ENCODE data around the gene SORD.
"Not testable (repeated sequence)": the region's sequence is repeated elsewhere in the genome, so short reads cannot be mapped to it uniquely, and the experiment has no call there.

Gene SORD

DNA sequence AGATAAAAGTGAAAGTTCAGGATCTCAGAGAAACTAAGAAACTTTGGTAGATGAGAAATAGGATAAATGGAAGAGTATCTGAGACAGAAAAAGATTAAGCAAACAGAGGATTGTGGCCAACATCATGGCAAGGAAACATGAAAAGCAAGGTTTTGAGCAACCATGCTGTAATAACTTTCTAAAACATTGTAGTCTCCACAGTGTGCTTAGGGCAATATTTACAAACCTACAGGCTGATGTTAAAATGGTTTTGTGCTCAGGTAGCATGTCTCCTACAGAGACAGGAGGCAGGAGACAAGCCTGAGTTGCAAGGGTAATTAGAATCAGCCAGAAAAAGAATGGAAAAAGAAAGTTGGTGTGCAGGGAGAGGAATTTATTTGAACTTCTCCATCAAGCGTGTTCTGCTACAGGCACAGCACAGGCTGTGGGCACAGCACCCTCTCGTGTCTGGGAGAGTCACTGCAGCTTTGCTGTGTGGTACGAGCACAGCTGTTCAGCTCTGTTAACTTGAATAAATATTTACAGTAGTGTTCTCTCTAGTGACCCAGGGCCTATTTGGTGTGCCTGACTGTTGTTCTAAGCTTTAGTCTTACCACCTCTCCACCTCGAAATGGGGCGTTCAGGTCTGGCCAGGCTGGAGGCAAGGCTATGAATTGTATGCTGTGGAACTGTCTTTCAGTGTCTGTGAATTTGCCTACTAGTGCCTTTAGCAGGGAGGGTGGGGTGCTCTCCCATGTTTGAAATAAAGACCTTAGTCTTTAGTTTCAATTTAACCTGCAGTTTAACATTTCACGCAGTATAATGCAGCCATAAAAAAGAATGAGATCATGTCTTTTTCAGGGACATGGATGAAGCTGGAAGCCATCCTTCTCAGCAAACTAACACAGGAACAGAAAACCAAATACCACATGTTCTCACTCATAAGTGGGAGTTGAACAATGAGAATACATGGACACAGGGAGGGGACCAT, 14.1 kb downstream of the SORD start:
- not testable (repeated sequence) for H3K27me3 Mint-ChIP-seq (ENCODE audit: low read depth); H3K4me1 Mint-ChIP-seq (ENCODE audit: low read depth); H3K27ac Mint-ChIP-seq; H3K9me3 Mint-ChIP-seq; H3K36me3 Mint-ChIP-seq (ENCODE audit: low read depth)
- peak overlapping the region; percentile 29 for H3K4me3 Mint-ChIP-seq

GRCh38 chr15:45037936-45038335, 14.9 kb downstream of the SORD start:
- H3K9me3 Mint-ChIP-seq, result no peaks in the 10 kb centered on the region
- no peaks in the 10 kb centered on the region for H3K36me3 Mint-ChIP-seq (ENCODE audit: low read depth)
- peaks cover 9% of the 10 kb centered on the region for H3K4me1 Mint-ChIP-seq (ENCODE audit: low read depth)
- H3K4me3 Mint-ChIP-seq, result no peak overlapping the region
- no peak overlapping the region for H3K27ac Mint-ChIP-seq
- no peaks in the 10 kb centered on the region for H3K27me3 Mint-ChIP-seq (ENCODE audit: low read depth)

GRCh38 chr15:45040396-45040795, 17.4 kb downstream of the SORD start:
- H3K4me1 Mint-ChIP-seq (ENCODE audit: low read depth); H3K27me3 Mint-ChIP-seq (ENCODE audit: low read depth); H3K36me3 Mint-ChIP-seq (ENCODE audit: low read depth); H3K27ac Mint-ChIP-seq; H3K4me3 Mint-ChIP-seq; H3K9me3 Mint-ChIP-seq: not testable (repeated sequence)

DNA sequence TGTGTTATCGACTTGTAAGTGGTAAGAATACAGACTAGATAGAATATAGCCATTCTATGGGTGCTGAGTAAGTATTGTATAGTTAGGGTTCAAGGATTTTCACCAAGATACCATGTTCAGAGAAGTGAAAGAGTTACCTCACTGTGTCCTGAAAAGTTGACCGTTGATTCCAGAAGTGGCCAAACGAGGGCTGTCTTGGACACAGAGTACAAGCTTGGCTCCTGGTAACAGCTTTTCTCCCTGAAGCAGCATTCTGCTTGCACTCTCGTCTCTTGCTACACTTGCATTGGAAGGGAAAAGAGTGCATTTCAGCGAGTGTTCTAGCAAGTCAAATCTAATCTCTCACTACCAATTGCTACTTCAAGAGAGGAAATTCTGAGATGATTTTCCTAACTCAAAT, 18.5 kb downstream of the SORD start:
- not testable (repeated sequence) for H3K4me3 Mint-ChIP-seq; H3K36me3 Mint-ChIP-seq (ENCODE audit: low read depth); H3K4me1 Mint-ChIP-seq (ENCODE audit: low read depth); H3K9me3 Mint-ChIP-seq; H3K27ac Mint-ChIP-seq; H3K27me3 Mint-ChIP-seq (ENCODE audit: low read depth)

GRCh38 chr15:45042859-45043258, 19.9 kb downstream of the SORD start:
- H3K36me3 Mint-ChIP-seq (ENCODE audit: low read depth); H3K27me3 Mint-ChIP-seq (ENCODE audit: low read depth): not testable (repeated sequence)

DNA sequence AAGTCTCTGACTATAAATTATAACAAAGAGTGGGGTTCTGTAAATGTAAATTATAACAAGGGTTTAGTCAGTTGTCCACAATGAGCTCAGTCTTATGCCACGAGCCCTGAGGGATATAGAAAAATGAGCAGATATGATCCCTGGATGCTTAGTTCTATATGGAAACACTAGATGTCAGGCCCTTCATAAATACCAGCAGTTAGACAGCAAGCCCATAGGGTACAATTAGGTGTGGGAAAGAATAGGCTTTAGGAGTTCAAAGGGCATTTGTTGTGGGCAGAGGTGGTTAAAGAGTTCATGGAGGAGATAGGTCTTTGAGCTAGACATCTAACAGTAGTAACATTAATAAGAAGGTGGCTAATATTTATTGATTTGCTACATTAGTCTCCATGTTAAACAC, 21.3 kb downstream of the SORD start:
- H3K4me1 Mint-ChIP-seq (ENCODE audit: low read depth); H3K9me3 Mint-ChIP-seq; H3K27me3 Mint-ChIP-seq (ENCODE audit: low read depth); H3K4me3 Mint-ChIP-seq; H3K27ac Mint-ChIP-seq; H3K36me3 Mint-ChIP-seq (ENCODE audit: low read depth): not testable (repeated sequence)

More at GRCh38 chr15:45042859-45043258, 19.9 kb downstream of the SORD start:
- H3K27ac Mint-ChIP-seq; H3K4me3 Mint-ChIP-seq; H3K9me3 Mint-ChIP-seq; H3K4me1 Mint-ChIP-seq (ENCODE audit: low read depth): not testable (repeated sequence)

- H3K27me3 Mint-ChIP-seq (ENCODE audit: low read depth); H3K27ac Mint-ChIP-seq; H3K4me3 Mint-ChIP-seq; H3K4me1 Mint-ChIP-seq (ENCODE audit: low read depth): not testable (repeated sequence)
- H3K9me3 Mint-ChIP-seq, result peaks cover 25% of the 10 kb centered on the region
- H3K36me3 Mint-ChIP-seq (ENCODE audit: low read depth), result peaks cover 10% of the 10 kb centered on the region
Observed at GRCh38 chr15:45048449-45048793, 25.4 kb downstream of the SORD start.

GRCh38 chr15:45048794-45049631, 26.0 kb downstream of the SORD start:
- Mint-ChIP-seq H3K36me3 (ENCODE audit: low read depth) (peaks cover 10% of the 10 kb centered on the region), H3K9me3 (peaks cover 25% of the 10 kb centered on the region), H3K27me3 (ENCODE audit: low read depth) (no peaks in the 10 kb centered on the region), H3K4me3 (no peak overlapping the region), H3K4me1 (ENCODE audit: low read depth) (no peaks in the 10 kb centered on the region), H3K27ac (no peak overlapping the region)

GRCh38 chr15:45050587-45050986, 27.6 kb downstream of the SORD start:
- H3K4me3 Mint-ChIP-seq, result no peak overlapping the region
- peaks cover 10% of the 10 kb centered on the region for H3K36me3 Mint-ChIP-seq (ENCODE audit: low read depth)
- peaks cover 25% of the 10 kb centered on the region for H3K9me3 Mint-ChIP-seq
- no peaks in the 10 kb centered on the region for H3K4me1 Mint-ChIP-seq (ENCODE audit: low read depth)
- no peak overlapping the region for H3K27ac Mint-ChIP-seq
- H3K27me3 Mint-ChIP-seq (ENCODE audit: low read depth), result no peaks in the 10 kb centered on the region

- H3K27me3 Mint-ChIP-seq (ENCODE audit: low read depth); H3K36me3 Mint-ChIP-seq (ENCODE audit: low read depth); H3K4me3 Mint-ChIP-seq; H3K27ac Mint-ChIP-seq; H3K4me1 Mint-ChIP-seq (ENCODE audit: low read depth): not testable (repeated sequence)
- peaks cover 25% of the 10 kb centered on the region for H3K9me3 Mint-ChIP-seq
Observed at GRCh38 chr15:45052676-45053075, 29.7 kb downstream of the SORD start.

GRCh38 chr15:45058690-45059675, 36.0 kb downstream of the SORD start:
- H3K36me3 Mint-ChIP-seq (ENCODE audit: low read depth); H3K27me3 Mint-ChIP-seq (ENCODE audit: low read depth); H3K4me1 Mint-ChIP-seq (ENCODE audit: low read depth); H3K4me3 Mint-ChIP-seq; H3K9me3 Mint-ChIP-seq; H3K27ac Mint-ChIP-seq: not testable (repeated sequence)

DNA sequence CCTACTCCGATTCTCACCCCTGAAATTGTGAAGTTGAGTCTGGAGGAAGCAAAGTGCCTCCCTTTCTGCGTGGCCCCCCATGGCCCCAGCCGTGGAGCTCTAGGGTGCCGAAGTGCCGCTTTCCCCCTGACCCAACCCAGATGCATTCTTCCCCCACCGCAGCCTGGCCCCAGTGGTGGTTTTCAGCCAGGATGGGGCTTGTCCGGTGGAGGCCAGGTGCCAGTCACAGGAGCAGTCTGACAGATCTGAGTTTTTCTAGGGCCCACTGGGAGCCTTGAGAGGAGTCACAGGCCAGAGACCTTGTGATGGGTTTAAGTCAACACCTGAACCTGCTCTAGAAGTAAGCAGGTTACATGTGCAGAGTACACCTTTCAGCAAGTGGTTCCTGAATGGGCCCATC, 39.3 kb downstream of the SORD start:
- H3K4me1 Mint-ChIP-seq (ENCODE audit: low read depth), result peaks cover 14% of the 10 kb centered on the region
- not testable (repeated sequence) for H3K4me3 Mint-ChIP-seq; H3K9me3 Mint-ChIP-seq; H3K27ac Mint-ChIP-seq; H3K27me3 Mint-ChIP-seq (ENCODE audit: low read depth); H3K36me3 Mint-ChIP-seq (ENCODE audit: low read depth)

DNA sequence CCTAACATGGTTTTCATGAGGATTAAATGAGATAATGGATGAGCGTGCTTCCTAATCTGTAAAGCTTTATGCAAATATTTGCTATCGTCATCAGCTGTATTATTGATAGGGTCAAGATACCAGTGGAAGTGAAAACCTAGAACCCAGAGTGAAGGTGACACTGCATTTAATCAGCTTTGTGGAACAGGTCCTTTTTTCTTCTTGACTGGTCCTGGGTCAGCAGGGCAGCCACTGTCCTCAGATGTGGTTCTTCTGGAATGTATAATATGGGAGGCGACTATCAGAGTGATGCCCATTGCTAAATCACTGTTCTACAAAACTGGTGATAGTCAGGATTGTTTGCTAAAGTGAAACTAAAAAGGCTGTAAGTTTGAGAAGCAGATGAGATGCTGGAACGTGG, 41.4 kb downstream of the SORD start:
- H3K9me3 Mint-ChIP-seq, result peaks cover 5% of the 10 kb centered on the region
- no peak overlapping the region for H3K27ac Mint-ChIP-seq
- H3K4me1 Mint-ChIP-seq (ENCODE audit: low read depth), result peaks cover 14% of the 10 kb centered on the region
- H3K36me3 Mint-ChIP-seq (ENCODE audit: low read depth), result peaks cover 2% of the 10 kb centered on the region
- H3K4me3 Mint-ChIP-seq, result no peak overlapping the region
- no peaks in the 10 kb centered on the region for H3K27me3 Mint-ChIP-seq (ENCODE audit: low read depth)

GRCh38 chr15:45069942-45070360, 47.0 kb downstream of the SORD start:
- H3K4me1 Mint-ChIP-seq (ENCODE audit: low read depth); H3K9me3 Mint-ChIP-seq; H3K4me3 Mint-ChIP-seq; H3K36me3 Mint-ChIP-seq (ENCODE audit: low read depth); H3K27ac Mint-ChIP-seq; H3K27me3 Mint-ChIP-seq (ENCODE audit: low read depth): not testable (repeated sequence)
